ENCODE results near the gene TTC16.

DNA sequence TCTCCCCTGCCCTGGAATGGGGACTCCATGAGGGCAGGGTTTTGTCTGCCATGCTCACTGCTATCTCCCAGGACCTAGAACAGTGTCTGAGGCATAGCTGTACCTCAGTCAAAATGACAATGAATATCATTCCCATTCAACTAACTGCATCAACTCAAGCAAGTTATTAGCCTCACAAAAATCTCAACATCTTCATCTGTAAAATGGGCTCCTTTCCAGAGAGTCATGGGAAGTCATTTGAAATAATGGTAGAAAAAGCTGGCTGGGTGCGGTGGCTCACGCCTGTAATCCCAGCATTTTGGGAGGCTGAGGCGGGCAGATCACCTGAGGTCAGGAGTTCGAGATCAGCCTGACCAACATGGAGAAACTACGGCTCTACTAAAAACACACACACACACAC, 53.2 kb downstream of the TTC16 start:
- TF ChIP-seq, protein P1, sequence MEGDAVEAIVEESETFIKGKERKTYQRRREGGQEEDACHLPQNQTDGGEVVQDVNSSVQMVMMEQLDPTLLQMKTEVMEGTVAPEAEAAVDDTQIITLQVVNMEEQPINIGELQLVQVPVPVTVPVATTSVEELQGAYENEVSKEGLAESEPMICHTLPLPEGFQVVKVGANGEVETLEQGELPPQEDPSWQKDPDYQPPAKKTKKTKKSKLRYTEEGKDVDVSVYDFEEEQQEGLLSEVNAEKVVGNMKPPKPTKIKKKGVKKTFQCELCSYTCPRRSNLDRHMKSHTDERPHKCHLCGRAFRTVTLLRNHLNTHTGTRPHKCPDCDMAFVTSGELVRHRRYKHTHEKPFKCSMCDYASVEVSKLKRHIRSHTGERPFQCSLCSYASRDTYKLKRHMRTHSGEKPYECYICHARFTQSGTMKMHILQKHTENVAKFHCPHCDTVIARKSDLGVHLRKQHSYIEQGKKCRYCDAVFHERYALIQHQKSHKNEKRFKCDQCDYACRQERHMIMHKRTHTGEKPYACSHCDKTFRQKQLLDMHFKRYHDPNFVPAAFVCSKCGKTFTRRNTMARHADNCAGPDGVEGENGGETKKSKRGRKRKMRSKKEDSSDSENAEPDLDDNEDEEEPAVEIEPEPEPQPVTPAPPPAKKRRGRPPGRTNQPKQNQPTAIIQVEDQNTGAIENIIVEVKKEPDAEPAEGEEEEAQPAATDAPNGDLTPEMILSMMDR (IDR thresholded peaks at IDR 0.05; ENCODE audit: poor library complexity) = no peak
- no peak for TF ChIP-seq EZH2 (IDR thresholded peaks at IDR 0.05; ENCODE audit: borderline replicate concordance)
- TF ChIP-seq EZH2phosphoT487 (IDR thresholded peaks at IDR 0.05; ENCODE audit: low read depth, severe bottlenecking, unreplicated experiment) = no peak

All from hepatocyte (in vitro differentiated cells).